ENCODE data around the gene ITPR2. TPM values are rescaled to one million over a fixed set of nuclear protein-coding genes. Genes with fewer than 3 reads are reported as not detected.

ITPR2 gene
- total RNA-seq, 2 experiments from 2014 or later, result 28.8 to 29.9 TPM

- no peak overlapping the region for H3K4me3 Mint-ChIP-seq
- no peak overlapping the region for H3K27ac Mint-ChIP-seq
- no peak for TF ChIP-seq CTCF (IDR thresholded peaks at IDR 0.05)
- Histone ChIP-seq H3K9me3 (ENCODE audit: control insufficient read depth in 1 of 2, insufficient read depth in 1 of 2, low read length in 2 of 2) (no peaks in the 10 kb centered on the region), H3K27ac (ENCODE audit: low read depth in 1 of 2, low read length in 2 of 2) (no peak overlapping the region), H3K36me3 (ENCODE audit: insufficient read depth, low read length) (peaks cover 10% of the 10 kb centered on the region), H3K4me1 (ENCODE audit: insufficient read depth, low read length) (no peaks in the 10 kb centered on the region), H3K27me3 (ENCODE audit: control insufficient read depth in 1 of 2, insufficient read depth in 2 of 2, low read length in 2 of 2) (no peaks in the 10 kb centered on the region), H3K4me3 (ENCODE audit: low read length) (no peak overlapping the region)
- H3K4me1 Mint-ChIP-seq (ENCODE audit: low read depth), result no peaks in the 10 kb centered on the region
- no peaks in the 10 kb centered on the region for H3K27me3 Mint-ChIP-seq
- H3K9me3 Mint-ChIP-seq, result no peaks in the 10 kb centered on the region
- peaks cover 69% of the 10 kb centered on the region for H3K36me3 Mint-ChIP-seq (ENCODE audit: low read depth)
- ChIA-PET CTCF (no interaction called here), POLR2A (no interaction called here)
- ATAC-seq (ENCODE audit: poor library complexity) (no peak), DNase-seq (no peak)
- intact Hi-C loops (cut with DNase I, micrococcal nuclease), result no loop called here
Measured at GRCh38 chr12:26416550-26416949, 416.4 kb downstream of the ITPR2 start.

- no peak overlapping the region for H3K27ac ChIP-seq (ENCODE audit: low read depth in 1 of 2, low read length in 2 of 2)
- no peak overlapping the region for H3K4me3 ChIP-seq (ENCODE audit: low read length)
- no peak for TF ChIP-seq CTCF (IDR thresholded peaks at IDR 0.05)
- H3K4me1 ChIP-seq (ENCODE audit: insufficient read depth, low read length), result no peaks in the 10 kb centered on the region
- H3K4me1 Mint-ChIP-seq (ENCODE audit: low read depth), result no peaks in the 10 kb centered on the region
- H3K9me3 Mint-ChIP-seq, result no peaks in the 10 kb centered on the region
- no peak overlapping the region for H3K27ac Mint-ChIP-seq
- H3K27me3 Mint-ChIP-seq, result no peaks in the 10 kb centered on the region
- no peak overlapping the region for H3K4me3 Mint-ChIP-seq
- intact Hi-C loops (cut with DNase I, micrococcal nuclease), result no loop called here
- ATAC-seq (ENCODE audit: poor library complexity), result no peak
- H3K36me3 ChIP-seq (ENCODE audit: insufficient read depth, low read length), result peaks cover 8% of the 10 kb centered on the region
- CTCF ChIA-PET, result no interaction called here
- no peaks in the 10 kb centered on the region for H3K27me3 ChIP-seq (ENCODE audit: control insufficient read depth in 1 of 2, insufficient read depth in 2 of 2, low read length in 2 of 2)
- POLR2A ChIA-PET, result no interaction called here
- peaks cover 68% of the 10 kb centered on the region for H3K36me3 Mint-ChIP-seq (ENCODE audit: low read depth)
- H3K9me3 ChIP-seq (ENCODE audit: control insufficient read depth in 1 of 2, insufficient read depth in 1 of 2, low read length in 2 of 2), result no peaks in the 10 kb centered on the region
- no peak for DNase-seq
Measured at GRCh38 chr12:26410689-26411088, 422.3 kb downstream of the ITPR2 start.

GRCh38 chr12:26406813-26407212 lies 426.2 kb downstream of the ITPR2 start:
- TF ChIP-seq CTCF (IDR thresholded peaks at IDR 0.05), result no peak
- peaks cover 38% of the 10 kb centered on the region for H3K36me3 Mint-ChIP-seq (ENCODE audit: low read depth)

More at GRCh38 chr12:26406813-26407212, 426.2 kb downstream of the ITPR2 start:
- intact Hi-C loops (cut with DNase I, micrococcal nuclease), result no loop called here
- no peak overlapping the region for H3K4me3 Mint-ChIP-seq
- ChIA-PET POLR2A (no interaction called here), CTCF (no interaction called here)
- no peak overlapping the region for H3K27ac ChIP-seq (ENCODE audit: low read depth in 1 of 2, low read length in 2 of 2)
- no peaks in the 10 kb centered on the region for H3K9me3 ChIP-seq (ENCODE audit: control insufficient read depth in 1 of 2, insufficient read depth in 1 of 2, low read length in 2 of 2)
- no peak for DNase-seq
- peaks cover 8% of the 10 kb centered on the region for H3K36me3 ChIP-seq (ENCODE audit: insufficient read depth, low read length)
- no peaks in the 10 kb centered on the region for H3K4me1 ChIP-seq (ENCODE audit: insufficient read depth, low read length)
- H3K27ac Mint-ChIP-seq, result no peak overlapping the region
- no peak for ATAC-seq (ENCODE audit: poor library complexity)
- H3K27me3 ChIP-seq (ENCODE audit: control insufficient read depth in 1 of 2, insufficient read depth in 2 of 2, low read length in 2 of 2), result no peaks in the 10 kb centered on the region
- no peaks in the 10 kb centered on the region for H3K27me3 Mint-ChIP-seq
- H3K4me3 ChIP-seq (ENCODE audit: low read length), result no peak overlapping the region
- H3K4me1 Mint-ChIP-seq (ENCODE audit: low read depth), result no peaks in the 10 kb centered on the region
- H3K9me3 Mint-ChIP-seq, result no peaks in the 10 kb centered on the region
